D721Med (cell line): Measurements from ENCODE around the gene TMEM107.

ENCODE experiments used
- DNase-seq: peaks from one replicate; pipeline ENCODE4 v3.0.0; 2011; ENCODE audit warnings: low spot score; ENCODE audit not compliant: insufficient read length
- FAIRE-seq: peaks from 2 replicates; lab custom pipeline; 2011; peaks lifted over from hg19 to GRCh38; lab: Jason Lieb, UNC
- CTCF ChIP-seq: IDR thresholded peaks from 2 replicates; pipeline ENCODE4 v1.5.1; 2012; ENCODE audit warnings: mild to moderate bottlenecking, control low read depth; ENCODE audit not compliant: insufficient read depth; ENCODE audit errors: missing control alignments

TMEM107 gene

GRCh38 chr17:8162997-8163977, 12.9 kb downstream of the TMEM107 start:
- no peak for DNase-seq
- FAIRE-seq, result no peak
- TF ChIP-seq CTCF, result no peak

- no peak for DNase-seq
- no peak for TF ChIP-seq CTCF
- FAIRE-seq, result no peak
Measured at GRCh38 chr17:8162233-8162996, 13.8 kb downstream of the TMEM107 start, which contains the start of gene VAMP2. VAMP2 (minus strand) TSS chr17:8162948; CDS start chr17:8162879, 69 bp downstream.

- DNase-seq, result no peak
- FAIRE-seq, result no peak
- TF ChIP-seq CTCF, result no peak
Measured at GRCh38 chr17:8161289-8162232, 14.6 kb downstream of the TMEM107 start.

- no peak for TF ChIP-seq CTCF
- no peak for DNase-seq
- no peak for FAIRE-seq
Measured at GRCh38 chr17:8160741-8161221, 15.4 kb downstream of the TMEM107 start.

- TF ChIP-seq CTCF, result no peak
- FAIRE-seq, result no peak
- no peak for DNase-seq
Measured at GRCh38 chr17:8160224-8160577, 16.0 kb downstream of the TMEM107 start.

- no peak for FAIRE-seq
- no peak for TF ChIP-seq CTCF
- DNase-seq, result no peak
Measured at GRCh38 chr17:8159459-8160223, 16.5 kb downstream of the TMEM107 start.
